PC-9 (cell line): ENCODE measurements around the gene UBAP2L.

Source experiments
- EZH2 ChIP-seq: fragments of 200-600 bp; sonication (generic); IDR thresholded peaks from 2 replicates; pipeline ENCODE4 v1.8.0; 2017; ENCODE audit warnings: antibody characterized with exemption, low read depth
- TF ChIP-seq, protein P1 (sequence below): fragments of 200-600 bp; sonication (generic); conservative IDR thresholded peaks from 2 replicates; pipeline ENCODE4 v1.6.1; 2017; ENCODE audit warnings: mixed run types, antibody characterized with exemption, mild to moderate bottlenecking, moderate library complexity

DNA sequence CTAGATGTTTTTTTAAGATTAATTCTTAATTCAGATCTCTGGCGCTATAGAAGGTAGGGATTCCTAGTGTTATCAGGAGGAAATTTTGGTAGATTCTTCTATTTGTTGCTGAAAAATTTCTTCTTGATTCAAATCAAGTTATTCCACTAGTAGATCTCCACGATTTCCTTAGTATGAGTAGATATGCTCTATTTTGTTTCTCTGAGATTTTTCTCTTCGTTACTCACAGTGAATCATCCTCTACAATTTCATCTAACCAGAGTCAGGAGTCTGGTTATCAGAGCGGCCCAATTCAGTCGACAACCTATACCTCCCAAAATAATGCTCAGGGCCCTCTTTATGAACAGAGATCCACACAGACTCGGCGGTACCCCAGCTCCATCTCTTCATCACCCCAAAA lies 32.9 kb downstream of the UBAP2L start:
- TF ChIP-seq, protein P1, sequence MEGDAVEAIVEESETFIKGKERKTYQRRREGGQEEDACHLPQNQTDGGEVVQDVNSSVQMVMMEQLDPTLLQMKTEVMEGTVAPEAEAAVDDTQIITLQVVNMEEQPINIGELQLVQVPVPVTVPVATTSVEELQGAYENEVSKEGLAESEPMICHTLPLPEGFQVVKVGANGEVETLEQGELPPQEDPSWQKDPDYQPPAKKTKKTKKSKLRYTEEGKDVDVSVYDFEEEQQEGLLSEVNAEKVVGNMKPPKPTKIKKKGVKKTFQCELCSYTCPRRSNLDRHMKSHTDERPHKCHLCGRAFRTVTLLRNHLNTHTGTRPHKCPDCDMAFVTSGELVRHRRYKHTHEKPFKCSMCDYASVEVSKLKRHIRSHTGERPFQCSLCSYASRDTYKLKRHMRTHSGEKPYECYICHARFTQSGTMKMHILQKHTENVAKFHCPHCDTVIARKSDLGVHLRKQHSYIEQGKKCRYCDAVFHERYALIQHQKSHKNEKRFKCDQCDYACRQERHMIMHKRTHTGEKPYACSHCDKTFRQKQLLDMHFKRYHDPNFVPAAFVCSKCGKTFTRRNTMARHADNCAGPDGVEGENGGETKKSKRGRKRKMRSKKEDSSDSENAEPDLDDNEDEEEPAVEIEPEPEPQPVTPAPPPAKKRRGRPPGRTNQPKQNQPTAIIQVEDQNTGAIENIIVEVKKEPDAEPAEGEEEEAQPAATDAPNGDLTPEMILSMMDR = no peak
- TF ChIP-seq EZH2 = no peak
